Lung (tissue), 12 donors: ENCODE results near the gene CDC42EP3. TPM values are rescaled to one million over a fixed set of nuclear protein-coding genes. Genes with fewer than 3 reads are reported as not detected.

Experiments used
- ATAC-seq: fragments of 200-7000 bp; cut with Tn5 transposase; one replicate; pipeline ENCODE4 v1.9.1; 2020; ENCODE audit warnings: moderate number of reproducible peaks; ENCODE audit not compliant: insufficient read depth, low FRiP score
- DNase-seq, 3 donors: peaks; one replicate each; pipeline ENCODE4 v3.0.0-alpha.2; 2013 to 2017
- H3K27ac ChIP-seq, 2 donors: one replicate each; pipeline ENCODE4 v1.5.1; 2013; ENCODE audit warnings: mild to moderate bottlenecking in 2 of 2, moderate library complexity in 2 of 2, control low read depth in 1 of 2, inconsistent platforms in 1 of 2, low read depth in 1 of 2, low read length in 1 of 2
- H3K27me3 ChIP-seq, 3 donors: one replicate each; pipeline ENCODE4 v1.5.1; 2013; ENCODE audit warnings: low read length in 2 of 3; ENCODE audit not compliant: control insufficient read depth in 3 of 3, insufficient read depth in 3 of 3
- H3K36me3 ChIP-seq, 4 donors: one replicate each; pipeline ENCODE4 v1.5.1; 2013; ENCODE audit warnings: low read length in 4 of 4, mild to moderate bottlenecking in 1 of 4, moderate library complexity in 1 of 4; ENCODE audit not compliant: control insufficient read depth in 4 of 4, insufficient read depth in 4 of 4
- H3K4me1 ChIP-seq, 5 donors: one replicate each; pipeline ENCODE4 v1.5.1; 2013; ENCODE audit warnings: low read length in 5 of 5, mild to moderate bottlenecking in 2 of 5, moderate library complexity in 1 of 5; ENCODE audit not compliant: control insufficient read depth in 5 of 5, insufficient read depth in 5 of 5
- H3K4me3 ChIP-seq: one replicate; pipeline ENCODE4 v1.5.1; 2013; ENCODE audit warnings: mild to moderate bottlenecking, control low read depth, moderate library complexity
- H3K9ac ChIP-seq, 2 donors: one replicate each; pipeline ENCODE4 v1.5.1; 2013; ENCODE audit warnings: low read length in 2 of 2, control low read depth in 1 of 2; ENCODE audit not compliant: insufficient read depth in 1 of 2
- H3K9me3 ChIP-seq, 4 donors: one replicate each; pipeline ENCODE4 v1.5.1; 2013; ENCODE audit warnings: low read length in 3 of 4, mild to moderate bottlenecking in 1 of 4, moderate library complexity in 1 of 4; ENCODE audit not compliant: control insufficient read depth in 4 of 4, insufficient read depth in 3 of 4
- WGBS, 2 donors: extraction: QIAGEN DNeasy Blood & Tissue Kit; methylation state at CpG; one replicate each; pipeline ENCODE4 v1.1.7; 2013; 5-methylcytosine and 5-hydroxymethylcytosine counted together
- polyA plus RNA-seq, 2 donors: library from polyadenylated mRNA; stranded (reverse); fragments of 200-250 nt; gene quantifications; one replicate each; pipeline ENCODE4 v1.2.1, GENCODE V29; 2013
- total RNA-seq, 2 donors: library from RNA; depleted of rRNA in 1 of 2; stranded (reverse); fragments of >200 nt in 1 of 2; gene quantifications; one replicate each; pipeline ENCODE4 v1.2.1, GENCODE V29; 2014 to 2021
- TF ChIP-seq, protein P1 (sequence below): IDR thresholded peaks from 2 replicates; pipeline ENCODE4 v1.5.1; 2012; ENCODE audit warnings: mild to moderate bottlenecking; ENCODE audit errors: control extremely low read depth, extremely low read depth
- donor health status: control.
- donor health status: control.
- donor health status: Bipolar disorder and iron deficiency.
- donor health status: healthy.
- donor health status: DM: yes; HTN: yes; CAD: no.

Gene CDC42EP3
- total and polyA plus RNA-seq, 4 donors, result 22.9 to 59.0 (median 38.0) TPM

DNA sequence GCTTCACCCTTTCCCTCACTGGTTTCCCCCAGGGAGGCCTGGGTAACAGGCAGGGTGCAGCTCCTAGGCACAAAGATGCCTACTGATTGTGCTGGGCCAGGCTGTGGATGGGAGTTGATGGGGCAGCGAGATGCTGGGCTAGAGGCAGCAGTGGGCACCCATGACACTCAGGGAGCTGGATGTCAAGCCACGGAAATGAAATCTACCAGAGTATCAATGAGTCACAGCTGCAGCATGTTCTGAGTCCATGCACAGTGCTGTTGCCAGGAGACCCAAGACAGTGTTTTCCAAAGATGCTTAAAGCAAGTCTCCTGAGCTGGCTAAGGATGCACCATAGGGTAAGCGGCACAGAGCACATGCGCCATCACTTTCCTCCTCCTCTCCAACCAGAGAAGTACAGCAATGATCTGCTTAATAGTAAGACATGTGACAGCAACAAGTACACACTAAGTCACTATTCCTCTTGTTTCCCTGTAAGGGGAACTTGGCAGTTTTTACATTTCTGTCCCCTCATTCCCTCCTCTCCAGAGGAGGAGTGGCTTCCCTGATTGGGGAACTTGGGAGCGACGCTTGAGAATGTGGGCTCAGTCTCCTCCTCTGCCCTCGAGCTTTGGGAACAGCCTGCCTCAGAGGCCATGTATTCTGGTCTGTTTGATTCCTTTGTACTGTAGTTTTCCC, 57.2 kb downstream of the CDC42EP3 start:
- Histone ChIP-seq H3K4me1 (peaks cover 4 to 21% (median 8%) of the 10 kb centered on the region in 5 donors), H3K36me3 (no peaks in the 10 kb centered on the region), H3K27ac (no peak overlapping the region), H3K9me3 (no peaks in the 10 kb centered on the region), H3K27me3 (no peaks in the 10 kb centered on the region), H3K4me3 (no peak overlapping the region), H3K9ac (no peak overlapping the region)
- ATAC-seq (no peak), DNase-seq (no peak)
- TF ChIP-seq, protein P1, sequence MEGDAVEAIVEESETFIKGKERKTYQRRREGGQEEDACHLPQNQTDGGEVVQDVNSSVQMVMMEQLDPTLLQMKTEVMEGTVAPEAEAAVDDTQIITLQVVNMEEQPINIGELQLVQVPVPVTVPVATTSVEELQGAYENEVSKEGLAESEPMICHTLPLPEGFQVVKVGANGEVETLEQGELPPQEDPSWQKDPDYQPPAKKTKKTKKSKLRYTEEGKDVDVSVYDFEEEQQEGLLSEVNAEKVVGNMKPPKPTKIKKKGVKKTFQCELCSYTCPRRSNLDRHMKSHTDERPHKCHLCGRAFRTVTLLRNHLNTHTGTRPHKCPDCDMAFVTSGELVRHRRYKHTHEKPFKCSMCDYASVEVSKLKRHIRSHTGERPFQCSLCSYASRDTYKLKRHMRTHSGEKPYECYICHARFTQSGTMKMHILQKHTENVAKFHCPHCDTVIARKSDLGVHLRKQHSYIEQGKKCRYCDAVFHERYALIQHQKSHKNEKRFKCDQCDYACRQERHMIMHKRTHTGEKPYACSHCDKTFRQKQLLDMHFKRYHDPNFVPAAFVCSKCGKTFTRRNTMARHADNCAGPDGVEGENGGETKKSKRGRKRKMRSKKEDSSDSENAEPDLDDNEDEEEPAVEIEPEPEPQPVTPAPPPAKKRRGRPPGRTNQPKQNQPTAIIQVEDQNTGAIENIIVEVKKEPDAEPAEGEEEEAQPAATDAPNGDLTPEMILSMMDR, result no peak
- 86 to 92% methylated on average over 7 of the region's 7 CpGs for WGBS, 2 donors

DNA sequence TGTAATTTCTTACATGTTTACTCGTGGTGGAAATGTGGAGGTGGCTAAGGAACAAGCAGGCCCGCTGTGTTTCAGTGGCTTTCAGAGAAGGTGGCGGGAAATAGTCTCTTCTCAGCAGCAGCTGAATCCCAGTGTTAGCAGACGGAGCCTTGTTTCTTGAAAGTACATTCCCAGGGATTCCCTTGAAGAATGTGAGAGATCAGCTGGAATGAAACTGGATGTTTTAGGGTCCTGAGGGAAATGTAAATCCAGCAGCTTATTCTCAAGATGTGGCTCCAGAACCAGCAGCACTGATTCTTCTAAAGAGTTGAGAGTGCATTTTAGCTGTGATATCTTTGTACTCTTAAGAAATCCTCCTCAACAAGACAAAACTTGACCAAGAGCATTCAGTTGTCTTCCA, 59.1 kb downstream of the CDC42EP3 start:
- peaks cover 4 to 21% (median 8%) of the 10 kb centered on the region in 5 donors for H3K4me1 ChIP-seq
- TF ChIP-seq, protein P1, result no peak
- H3K4me3 ChIP-seq, result no peak overlapping the region
- no peak overlapping the region for H3K27ac ChIP-seq
- 91 to 94% methylated on average over 4 of the region's 4 CpGs for WGBS, 2 donors
- no peaks in the 10 kb centered on the region for H3K9me3 ChIP-seq
- ATAC-seq (no peak), DNase-seq (no peak)
- H3K27me3 ChIP-seq, result no peaks in the 10 kb centered on the region
- H3K9ac ChIP-seq, result no peak overlapping the region
- H3K36me3 ChIP-seq, result no peaks in the 10 kb centered on the region

DNA sequence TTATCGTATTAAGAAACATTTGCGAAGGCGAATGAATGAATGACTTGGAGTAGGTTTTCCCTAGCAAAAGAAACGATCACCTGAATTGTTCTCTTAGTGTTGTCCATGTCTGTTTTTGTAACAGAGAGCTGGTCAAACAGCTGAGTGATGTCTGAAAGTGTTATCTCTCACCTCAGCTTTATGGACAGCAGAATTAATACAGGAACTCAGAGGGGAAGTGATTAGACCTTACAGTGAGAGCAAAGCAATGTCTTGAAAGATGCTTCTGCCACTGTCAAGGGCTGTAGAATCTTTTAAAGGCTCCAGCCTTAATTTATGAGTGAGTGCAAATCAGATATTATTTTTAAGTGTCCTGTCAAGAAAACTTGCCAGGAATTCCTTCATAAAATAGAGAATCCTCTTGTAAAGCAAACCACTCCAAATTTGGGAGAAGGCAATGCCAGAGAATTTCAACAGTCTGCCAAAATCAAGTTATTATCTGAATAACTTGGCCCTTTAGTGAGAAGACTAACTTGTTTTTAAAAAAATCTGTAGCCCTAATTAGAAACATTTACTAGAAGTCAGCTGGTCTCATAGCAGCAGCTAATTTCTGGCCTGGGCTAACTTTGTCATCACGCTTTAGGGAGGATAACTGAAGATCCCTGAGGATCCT, 60.7 kb downstream of the CDC42EP3 start:
- DNase-seq (peak; percentile 16 to 84 (median 82)), ATAC-seq (no peak)
- Histone ChIP-seq H3K36me3 (no peaks in the 10 kb centered on the region), H3K27ac (no peak overlapping the region), H3K9ac (no peak overlapping the region), H3K4me1 (peaks cover 4 to 21% (median 7%) of the 10 kb centered on the region in 5 donors), H3K27me3 (no peaks in the 10 kb centered on the region), H3K4me3 (no peak overlapping the region), H3K9me3 (no peaks in the 10 kb centered on the region)
- TF ChIP-seq, protein P1, result no peak
- WGBS, 2 donors, result 81 to 89% methylated on average over 5 of the region's 5 CpGs
